SIG-M5 treated with dmso at 0.1 percent for 504 hours (cell line): ENCODE results near the gene PKIB.
A peak's percentile ranks its signal among the peaks of the same experiment; 100 is the strongest.
"Not testable (repeated sequence)": the region's sequence is repeated elsewhere in the genome, so short reads cannot be mapped to it uniquely, and the experiment has no call there.

Experiments
- DNase-seq: peaks from one replicate; lab custom pipeline; 2025; ENCODE audit not compliant: unreplicated experiment; lab: John Stamatoyannopoulos, UW

The PKIB gene

GRCh38 chr6:122740936-122741335 lies 130.7 kb downstream of the PKIB start:
- no peak for DNase-seq

GRCh38 chr6:122744247-122744646 lies 134.0 kb downstream of the PKIB start:
- not testable (repeated sequence) for DNase-seq

- DNase-seq = not testable (repeated sequence)
Observed at GRCh38 chr6:122744856-122745255, 134.7 kb downstream of the PKIB start.

- DNase-seq = no peak
Observed at GRCh38 chr6:122746688-122747087, 136.5 kb downstream of the PKIB start.

- DNase-seq = peak; percentile 34
Observed at GRCh38 chr6:122747573-122747972, 137.4 kb downstream of the PKIB start.

- not testable (repeated sequence) for DNase-seq
Observed at GRCh38 chr6:122748945-122749344, 138.7 kb downstream of the PKIB start.

- no peak for DNase-seq
Observed at GRCh38 chr6:122749451-122750050, 139.3 kb downstream of the PKIB start.

- DNase-seq = no peak
Observed at GRCh38 chr6:122751326-122751725, 141.1 kb downstream of the PKIB start.

- DNase-seq = peak; percentile 62
Observed at GRCh38 chr6:122752459-122752858, 142.3 kb downstream of the PKIB start.

- no peak for DNase-seq
Observed at GRCh38 chr6:122753000-122753687, 142.9 kb downstream of the PKIB start.

- no peak for DNase-seq
Observed at GRCh38 chr6:122753688-122754056, 143.5 kb downstream of the PKIB start.

- peak; percentile 9 for DNase-seq
Observed at GRCh38 chr6:122754191-122754731, 144.1 kb downstream of the PKIB start.

- no peak for DNase-seq
Observed at GRCh38 chr6:122755901-122756300, 145.7 kb downstream of the PKIB start.

GRCh38 chr6:122758927-122759334 lies 148.7 kb downstream of the PKIB start:
- DNase-seq = no peak

GRCh38 chr6:122760330-122760729 lies 150.1 kb downstream of the PKIB start:
- no peak for DNase-seq

GRCh38 chr6:122766256-122766655 lies 156.1 kb downstream of the PKIB start:
- DNase-seq = no peak

GRCh38 chr6:122770835-122771601 lies 160.8 kb downstream of the PKIB start:
- DNase-seq = peak; percentile 91

GRCh38 chr6:122772724-122773415 lies 162.7 kb downstream of the PKIB start:
- no peak for DNase-seq
